ENCODE results near the gene PTP4A2.

DNA sequence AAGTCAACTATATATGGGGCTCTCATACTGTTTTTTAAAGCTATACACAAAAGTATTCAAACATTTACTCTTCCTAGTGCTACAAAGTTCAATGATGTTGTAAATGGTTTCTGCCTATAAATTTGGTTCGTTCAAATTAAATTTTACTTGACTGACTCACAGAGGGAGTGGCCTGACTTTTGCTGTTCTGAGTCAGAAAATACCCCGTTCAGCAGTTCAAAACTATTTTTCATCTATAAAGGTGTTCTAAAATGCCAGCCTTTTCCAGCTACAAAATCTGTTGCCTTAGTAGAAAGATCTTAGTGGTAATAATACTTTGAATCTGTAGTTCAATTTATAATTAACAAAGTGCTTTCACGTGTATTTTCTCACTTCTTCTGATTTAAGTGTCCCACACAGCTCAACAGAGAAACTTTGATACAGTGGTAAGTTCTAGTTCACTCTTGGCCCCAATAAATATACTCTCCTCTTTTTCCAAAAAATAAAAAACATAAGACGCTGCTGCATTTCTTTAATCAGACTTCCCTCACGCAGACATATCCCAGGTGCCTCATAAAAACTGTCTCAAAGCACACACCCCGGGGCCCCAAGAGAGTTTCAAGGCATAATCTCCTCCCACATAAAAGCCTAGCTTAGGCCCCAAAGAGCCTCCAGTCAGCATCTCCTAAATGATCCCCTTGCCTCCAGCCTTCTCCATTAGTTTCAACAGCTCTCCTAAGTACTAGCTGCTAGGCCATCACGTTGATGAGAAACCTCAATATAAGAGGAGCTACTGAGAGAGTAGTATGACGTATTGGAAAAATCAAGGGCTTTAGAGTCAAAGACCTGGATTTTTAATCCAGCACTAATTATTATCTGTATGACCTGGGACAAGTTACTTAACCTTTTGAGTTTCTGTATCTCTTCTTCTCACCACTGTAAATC is 3.2 kb downstream of the PTP4A2 start:
- TF ChIP-seq, protein P1, sequence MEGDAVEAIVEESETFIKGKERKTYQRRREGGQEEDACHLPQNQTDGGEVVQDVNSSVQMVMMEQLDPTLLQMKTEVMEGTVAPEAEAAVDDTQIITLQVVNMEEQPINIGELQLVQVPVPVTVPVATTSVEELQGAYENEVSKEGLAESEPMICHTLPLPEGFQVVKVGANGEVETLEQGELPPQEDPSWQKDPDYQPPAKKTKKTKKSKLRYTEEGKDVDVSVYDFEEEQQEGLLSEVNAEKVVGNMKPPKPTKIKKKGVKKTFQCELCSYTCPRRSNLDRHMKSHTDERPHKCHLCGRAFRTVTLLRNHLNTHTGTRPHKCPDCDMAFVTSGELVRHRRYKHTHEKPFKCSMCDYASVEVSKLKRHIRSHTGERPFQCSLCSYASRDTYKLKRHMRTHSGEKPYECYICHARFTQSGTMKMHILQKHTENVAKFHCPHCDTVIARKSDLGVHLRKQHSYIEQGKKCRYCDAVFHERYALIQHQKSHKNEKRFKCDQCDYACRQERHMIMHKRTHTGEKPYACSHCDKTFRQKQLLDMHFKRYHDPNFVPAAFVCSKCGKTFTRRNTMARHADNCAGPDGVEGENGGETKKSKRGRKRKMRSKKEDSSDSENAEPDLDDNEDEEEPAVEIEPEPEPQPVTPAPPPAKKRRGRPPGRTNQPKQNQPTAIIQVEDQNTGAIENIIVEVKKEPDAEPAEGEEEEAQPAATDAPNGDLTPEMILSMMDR (IDR thresholded peaks at IDR 0.05; ENCODE audit: low read depth, low read length): no peak
- TF ChIP-seq POLR2A (IDR thresholded peaks at IDR 0.05; ENCODE audit: extremely low read depth, insufficient read length) (no peak), MYC (IDR thresholded peaks at IDR 0.05; ENCODE audit: low read depth, low read length) (0 out of 2 replicates have a peak, but pooled peaks have one; percentile 5)
